ENCODE results near the gene MYZAP. TPM values are rescaled to one million over a fixed set of nuclear protein-coding genes. Genes with fewer than 3 reads are reported as not detected.

MYZAP gene
- total RNA-seq, 1 experiment from 2014 or later = 6.5 TPM

DNA sequence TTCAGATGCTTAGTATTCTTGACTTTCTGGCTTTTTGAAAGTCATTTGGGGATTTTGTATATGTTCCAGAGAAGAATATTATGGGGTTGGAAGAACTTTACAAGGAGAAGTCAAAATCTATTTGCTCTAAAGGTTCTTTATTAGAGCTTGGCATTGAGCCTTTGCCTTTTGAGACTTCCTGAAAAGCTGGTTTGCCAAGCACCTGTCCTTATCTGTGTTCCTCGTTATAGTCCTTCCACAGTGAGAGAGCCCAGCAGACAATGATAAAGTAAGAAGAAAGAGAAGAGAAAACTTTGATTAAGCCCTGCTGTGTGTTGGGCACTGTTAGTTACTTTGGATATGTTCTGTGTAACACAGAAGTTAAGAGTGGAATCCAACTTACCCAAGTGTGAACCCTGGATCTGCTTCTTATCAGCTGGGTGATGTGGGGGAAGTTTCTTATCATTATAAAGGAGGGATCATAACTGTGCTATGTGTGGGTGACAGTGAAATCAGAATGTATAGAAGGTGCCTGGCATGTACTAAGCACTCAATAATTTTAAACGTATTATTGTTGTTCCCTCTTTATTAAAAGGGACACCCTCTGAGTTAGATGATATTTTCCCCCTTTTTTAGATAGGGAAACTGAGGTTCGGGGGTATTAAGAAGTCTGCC lies 70.5 kb downstream of the MYZAP start:
- peak; percentile 77 for DNase-seq (ENCODE audit: low spot score)

DNA sequence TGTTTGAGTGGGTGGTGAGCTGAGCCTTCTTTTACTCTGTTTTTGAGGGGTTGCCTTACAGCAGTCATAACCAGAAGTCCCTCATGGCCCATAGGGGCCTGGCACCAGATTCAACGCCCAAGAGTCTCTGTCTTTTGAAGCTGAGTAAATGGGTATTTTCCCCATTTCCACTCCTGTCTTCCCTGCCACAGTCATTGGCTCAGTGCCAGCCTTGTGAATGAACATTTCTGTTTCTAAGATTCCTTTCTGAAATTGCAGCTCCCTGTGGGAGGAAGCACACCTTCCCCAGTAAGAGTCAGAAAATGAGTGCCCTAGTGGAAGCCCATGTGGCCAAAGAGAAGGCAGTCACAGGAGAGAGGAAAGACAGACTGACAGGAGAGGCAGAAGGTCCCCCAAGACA lies 71.1 kb downstream of the MYZAP start:
- DNase-seq (ENCODE audit: low spot score) = peak; percentile 12

DNA sequence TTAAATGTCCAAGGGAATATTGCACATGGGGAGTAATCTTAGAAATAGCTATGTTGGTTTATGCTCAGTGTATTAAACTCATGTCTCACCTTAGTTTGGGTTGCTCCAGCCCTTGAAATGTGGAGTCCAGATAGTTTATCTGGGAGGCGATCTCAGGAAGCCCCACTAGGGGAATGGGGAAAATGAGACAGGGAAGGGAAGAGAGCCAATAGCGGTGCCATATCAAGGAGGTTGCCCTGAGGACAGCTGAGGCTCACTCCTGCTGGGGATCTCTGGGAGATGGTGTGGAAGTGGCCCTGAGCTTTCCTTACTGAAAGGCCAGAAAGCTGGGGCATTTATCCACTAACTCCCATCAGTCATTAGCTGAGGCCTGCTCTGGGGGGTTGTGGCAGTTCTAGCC lies 71.6 kb downstream of the MYZAP start:
- DNase-seq (ENCODE audit: low spot score) = no peak

DNA sequence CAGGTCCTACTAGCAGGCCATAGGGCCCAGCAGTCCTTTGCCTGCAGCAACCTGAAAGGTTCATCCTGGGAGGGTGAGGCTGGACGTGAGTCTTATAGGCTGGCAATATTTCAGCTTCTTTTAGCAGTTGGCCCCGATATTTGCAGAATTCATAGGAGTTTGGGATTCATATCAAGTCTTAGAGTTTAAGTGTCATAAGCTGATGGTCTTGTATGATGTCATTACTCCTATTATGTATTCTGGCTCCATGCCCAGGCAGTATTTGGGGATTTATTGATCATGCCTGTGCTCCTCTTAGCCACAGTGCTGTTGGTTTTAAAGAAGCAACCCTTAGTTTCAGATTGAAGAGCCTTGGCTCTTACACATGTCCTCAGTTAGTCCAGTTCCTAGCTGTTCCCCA lies 73.5 kb downstream of the MYZAP start:
- DNase-seq (ENCODE audit: low spot score) = no peak

DNA sequence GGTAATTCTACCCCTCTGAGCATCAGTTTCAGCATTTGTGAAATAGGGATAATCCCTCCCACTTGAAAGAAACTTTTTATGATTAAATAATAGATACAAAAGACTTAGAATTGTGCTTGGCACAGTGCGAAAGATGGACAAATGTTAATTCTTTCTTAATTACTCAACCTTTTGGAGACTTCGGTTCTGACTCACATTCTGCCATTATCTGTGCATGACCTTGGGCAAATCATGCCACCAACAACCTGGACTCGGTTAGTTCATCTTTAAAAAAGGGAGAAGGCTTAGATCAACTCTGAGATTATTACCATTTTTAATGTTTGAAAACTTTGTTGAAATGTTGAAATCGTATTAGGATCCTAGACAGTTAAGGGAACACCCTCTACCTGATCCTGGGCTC lies 74.2 kb downstream of the MYZAP start:
- no peak for DNase-seq (ENCODE audit: low spot score)

DNA sequence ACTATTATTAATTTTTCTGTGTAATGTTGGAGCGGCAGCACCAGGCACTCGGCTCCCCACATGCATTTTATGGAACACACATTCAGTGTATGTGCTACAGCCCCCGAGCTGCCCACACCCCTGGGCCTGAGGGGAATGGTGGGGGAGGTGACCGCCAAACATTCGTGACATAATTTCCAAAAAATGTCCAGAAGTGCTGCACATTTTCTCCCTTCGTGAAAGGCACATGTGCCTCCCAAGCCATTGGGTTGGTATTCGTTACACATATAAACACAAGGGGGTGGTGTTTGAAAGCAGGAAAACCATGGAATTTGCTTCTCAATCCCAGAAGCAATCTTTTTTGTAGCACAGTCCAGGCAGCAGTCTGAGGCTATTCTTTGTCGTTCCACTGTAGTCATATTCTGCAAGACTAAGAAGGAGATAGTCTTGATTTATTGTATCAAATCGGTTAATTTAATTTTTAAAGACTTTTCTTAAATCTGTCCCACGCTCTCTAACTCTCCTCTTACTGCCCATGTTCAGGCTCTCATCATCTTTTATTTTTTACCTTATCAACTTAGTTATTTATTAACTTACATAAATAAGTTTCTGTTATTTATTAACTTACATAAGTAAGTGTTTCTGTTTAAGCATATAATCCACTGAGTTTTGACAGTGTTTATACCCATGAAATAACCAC lies 75.6 kb downstream of the MYZAP start:
- peak; percentile 79 for DNase-seq (ENCODE audit: low spot score)

DNA sequence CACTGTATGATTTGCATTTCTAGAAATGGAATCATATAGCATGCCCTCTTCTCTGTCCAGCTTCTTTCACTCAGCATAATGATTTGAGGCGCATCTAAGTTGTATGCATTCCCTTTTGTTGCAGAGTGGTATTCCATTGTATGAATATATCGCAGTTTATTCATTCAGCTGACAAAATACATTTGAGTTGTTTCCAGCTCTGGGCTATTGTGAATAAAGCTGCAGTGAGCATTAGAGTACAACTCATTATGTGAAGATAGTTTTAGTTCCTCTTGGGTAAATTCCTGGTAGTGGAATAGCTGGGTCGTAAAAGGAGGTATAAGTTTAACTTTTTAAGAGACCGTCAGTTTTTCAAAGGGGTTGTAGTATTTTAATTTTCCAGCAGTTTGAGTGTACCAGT lies 76.3 kb downstream of the MYZAP start:
- DNase-seq (ENCODE audit: low spot score) = no peak

DNA sequence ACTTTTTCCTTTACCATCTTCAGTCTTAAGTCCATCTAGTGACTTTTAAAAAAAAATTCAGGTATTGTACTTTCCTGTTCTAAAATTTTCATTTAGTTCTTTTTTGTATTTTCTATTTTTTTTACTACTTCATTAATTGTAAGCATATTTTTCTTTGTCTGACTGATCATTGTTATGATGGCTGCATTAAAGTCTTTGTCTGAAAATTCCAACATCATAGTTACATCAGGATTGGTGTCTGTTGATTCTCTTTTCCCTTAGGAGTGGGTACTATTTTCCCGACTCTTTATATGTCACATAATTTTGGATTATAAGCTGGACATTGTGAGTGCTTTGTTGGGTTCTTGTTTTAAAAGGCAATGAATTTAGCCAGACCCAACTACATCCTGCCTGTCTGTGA lies 79.9 kb downstream of the MYZAP start:
- DNase-seq (ENCODE audit: low spot score) = no peak

DNA sequence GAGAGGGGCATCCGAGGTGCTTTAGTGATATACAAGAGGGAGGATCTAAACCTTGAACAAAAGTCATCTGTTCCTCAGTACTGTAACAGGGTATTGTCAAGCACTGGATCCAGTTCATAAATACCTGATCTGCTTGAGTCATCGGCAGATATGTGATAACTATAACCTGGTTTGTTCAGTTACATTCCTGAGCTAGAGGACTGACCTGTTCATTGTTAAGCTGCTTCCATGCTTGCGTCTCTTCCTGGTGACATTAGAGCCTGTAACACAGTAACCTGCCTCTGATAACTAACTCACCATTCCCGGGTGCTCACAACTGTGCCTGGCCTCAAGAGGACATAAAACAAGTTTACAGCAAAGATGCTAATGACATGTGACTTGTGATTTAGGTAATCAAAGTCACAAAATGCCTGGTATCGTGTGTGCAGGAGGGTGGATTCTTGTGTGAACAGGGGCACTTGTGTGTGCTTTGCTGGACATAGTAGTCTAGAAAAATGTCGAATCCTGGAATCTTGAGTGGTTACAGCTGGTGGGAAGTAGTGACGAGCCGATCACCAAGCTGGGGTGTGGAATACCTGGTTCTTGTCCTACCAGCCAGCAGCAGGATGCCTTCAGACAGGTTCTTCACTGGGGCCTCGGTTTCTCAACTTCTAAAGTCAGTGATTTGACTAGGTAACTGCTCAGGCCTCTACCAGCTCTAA lies 83.9 kb downstream of the MYZAP start:
- DNase-seq (ENCODE audit: low spot score) = peak; percentile 82

DNA sequence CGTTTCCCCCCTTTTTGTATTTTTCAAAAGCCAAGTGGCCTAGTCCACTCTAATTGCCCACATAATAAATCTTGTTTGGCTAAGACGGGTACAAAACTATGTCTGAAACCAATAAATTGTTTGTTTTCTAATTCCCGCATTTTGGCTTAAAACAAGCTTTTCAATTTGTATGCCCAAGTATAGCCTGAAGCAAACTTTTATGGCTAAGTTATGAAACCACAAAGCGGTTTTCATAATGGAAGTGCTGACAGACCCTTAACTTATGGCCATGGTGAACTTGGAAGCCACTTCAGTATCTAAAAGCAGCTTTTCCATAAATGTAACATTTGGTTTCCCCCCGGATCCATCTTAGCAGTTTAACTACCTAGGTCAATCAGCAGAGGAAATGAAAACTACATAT lies 84.9 kb downstream of the MYZAP start:
- DNase-seq (ENCODE audit: low spot score) = no peak

DNA sequence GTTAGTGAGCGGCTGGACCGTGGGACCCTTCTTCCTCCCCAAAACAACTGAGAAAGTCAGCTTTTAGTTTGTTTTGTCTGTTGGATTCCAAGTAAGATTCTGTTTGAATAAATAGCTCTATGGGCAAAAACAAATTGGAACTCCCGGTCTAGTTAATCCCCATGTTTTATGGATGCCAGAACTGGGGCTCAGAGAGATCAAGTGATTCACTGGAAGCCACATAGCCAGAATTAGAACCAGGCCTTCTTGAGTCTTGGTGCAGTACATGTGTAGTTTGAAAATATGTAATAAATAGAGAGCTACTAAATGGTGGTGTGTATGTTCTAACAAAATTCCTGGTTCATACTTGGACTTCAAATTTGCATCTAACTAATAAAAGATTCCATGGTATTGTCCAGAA lies 85.5 kb downstream of the MYZAP start:
- no peak for DNase-seq (ENCODE audit: low spot score)

DNA sequence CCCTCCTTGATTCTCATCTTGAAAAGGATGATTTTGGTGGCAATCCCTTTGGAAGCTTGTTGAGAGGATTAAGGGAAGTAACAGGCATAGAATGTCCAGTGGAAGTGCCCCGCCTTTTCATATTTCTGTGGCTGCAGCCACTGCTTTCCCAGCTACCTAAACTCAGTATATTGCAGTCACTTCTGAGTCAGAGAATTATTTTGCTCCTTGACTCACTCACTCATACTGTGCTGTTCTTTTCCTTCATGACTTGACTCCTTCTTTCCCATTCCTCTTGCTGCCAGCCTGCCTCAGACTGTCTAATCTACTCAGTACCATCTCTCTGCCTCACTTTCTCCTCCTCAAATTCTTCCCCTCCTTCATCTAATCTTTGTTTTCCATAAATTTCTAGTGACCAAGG lies 88.3 kb downstream of the MYZAP start:
- no peak for DNase-seq (ENCODE audit: low spot score)

DNA sequence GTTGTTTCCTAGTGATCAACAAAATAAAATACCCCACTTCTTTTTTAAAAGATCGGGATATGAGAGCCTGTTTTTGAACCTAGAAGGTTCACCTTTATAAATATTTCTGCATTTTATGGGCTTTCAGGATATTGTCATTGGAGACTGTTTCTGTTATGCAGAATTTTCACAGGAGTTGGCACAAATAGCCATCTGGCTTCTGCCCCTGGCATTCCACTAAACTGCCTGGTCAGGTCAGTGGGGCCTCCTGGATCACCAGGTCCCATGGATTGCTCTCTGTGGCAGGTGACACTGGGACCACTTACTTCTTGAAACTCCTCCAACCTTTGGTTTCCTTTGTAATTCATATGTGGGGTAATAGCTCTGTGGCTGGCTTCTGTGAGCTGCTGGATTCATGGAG lies 89.3 kb downstream of the MYZAP start:
- DNase-seq (ENCODE audit: low spot score) = no peak

DNA sequence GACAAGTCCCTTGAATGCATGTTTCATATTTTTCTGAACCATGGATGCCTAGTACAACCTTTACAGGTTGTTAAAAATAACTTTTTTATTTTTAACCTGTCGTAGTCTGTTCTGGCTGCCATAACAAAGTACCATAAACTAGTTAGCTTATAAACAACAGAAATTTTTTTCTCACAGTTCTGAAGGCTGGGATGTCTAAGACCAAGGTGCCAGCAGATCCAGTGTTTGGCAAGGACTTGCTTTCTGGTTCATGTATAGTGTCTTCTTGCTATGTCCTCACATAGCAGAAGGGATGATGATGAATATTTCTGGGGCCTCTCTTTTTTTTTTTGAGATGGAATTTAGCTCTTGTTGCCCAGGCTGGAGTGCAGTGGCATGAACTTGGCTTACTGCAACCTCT lies 91.8 kb downstream of the MYZAP start:
- no peak for DNase-seq (ENCODE audit: low spot score)

DNA sequence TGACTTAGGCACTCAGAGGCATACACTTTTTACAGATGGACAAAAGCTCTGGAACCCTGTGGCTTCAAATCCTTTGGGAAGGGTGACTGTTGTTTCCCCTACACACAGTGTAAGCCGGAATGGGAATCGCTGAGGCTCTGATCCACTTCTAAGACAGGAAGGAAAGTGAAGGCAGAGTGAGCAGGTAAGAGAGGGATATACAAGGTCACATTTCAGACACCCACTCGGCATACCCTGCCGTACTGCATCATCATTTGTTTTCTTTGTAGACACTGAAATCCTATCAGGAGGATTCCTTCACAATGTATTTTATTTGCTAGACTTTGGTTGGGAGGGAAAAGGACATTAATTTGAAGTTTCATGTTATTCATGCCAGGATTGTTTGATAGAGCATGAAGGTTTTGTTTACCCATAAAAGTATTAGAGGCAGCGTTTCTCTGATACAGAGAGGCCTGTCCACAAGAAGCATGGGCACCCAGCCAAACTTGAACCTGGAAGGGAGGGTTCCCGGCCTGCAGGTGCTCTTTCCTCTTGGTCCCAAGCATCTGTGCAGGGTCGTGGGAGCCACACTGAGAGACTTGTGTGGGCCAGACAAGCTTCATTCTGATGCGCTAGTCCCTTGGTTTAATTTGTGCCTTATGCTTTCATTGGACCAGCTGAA lies 92.9 kb downstream of the MYZAP start:
- no peak for DNase-seq (ENCODE audit: low spot score)

DNA sequence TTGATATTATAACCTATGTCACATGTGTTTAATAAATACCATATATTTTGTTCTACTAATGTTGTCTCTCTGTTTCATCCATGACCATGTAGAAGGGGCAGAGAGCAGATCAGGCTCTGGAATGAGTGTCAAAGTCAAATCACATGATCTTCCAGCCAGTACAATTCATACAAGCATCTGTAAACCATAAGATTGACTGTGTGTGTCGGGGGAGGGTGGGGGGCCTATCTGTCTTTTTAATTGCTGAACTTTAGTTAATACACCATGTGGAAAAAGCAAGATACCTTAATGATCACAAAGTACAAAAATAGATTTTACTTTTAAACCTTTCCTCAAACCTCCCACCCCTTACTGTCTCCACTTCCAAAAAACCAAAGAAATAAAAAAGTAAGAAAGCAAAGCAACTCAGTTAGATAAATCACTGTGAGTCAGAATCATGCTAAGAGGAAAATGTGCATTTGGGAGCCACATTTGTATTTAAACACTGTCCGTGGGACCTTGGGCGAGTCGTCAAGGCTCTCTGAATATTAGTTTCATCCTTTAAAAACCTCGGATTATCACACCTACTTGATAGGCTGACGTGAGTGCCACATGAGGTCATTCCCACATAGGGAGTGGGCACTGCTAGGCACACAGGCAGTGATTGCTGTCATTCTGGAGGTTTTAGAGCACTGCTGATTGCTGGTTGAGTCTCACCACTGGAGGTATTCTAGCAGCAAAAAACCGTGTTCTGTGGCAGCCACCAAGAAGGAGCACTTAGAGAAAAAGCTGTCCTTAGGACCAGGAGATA lies 93.8 kb downstream of the MYZAP start:
- no peak for DNase-seq (ENCODE audit: low spot score)

DNA sequence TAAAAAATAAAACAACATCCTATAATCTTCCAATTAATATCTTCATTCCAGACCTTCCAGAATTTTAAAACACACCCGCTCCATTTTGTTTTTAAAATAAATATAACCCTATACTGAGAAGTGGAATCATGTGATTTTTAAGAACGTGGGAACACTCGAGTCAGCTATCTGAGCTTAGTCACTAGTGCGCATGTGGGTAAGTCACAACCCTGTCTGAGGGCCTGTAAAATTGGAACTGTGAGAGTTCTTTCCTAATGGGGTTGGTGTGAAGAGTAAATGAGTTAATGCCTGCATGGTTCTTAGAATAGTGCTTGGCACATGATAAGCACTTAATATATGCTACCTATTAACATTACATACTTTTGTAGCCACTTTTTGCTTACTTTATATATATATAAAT lies 95.0 kb downstream of the MYZAP start:
- no peak for DNase-seq (ENCODE audit: low spot score)

DNA sequence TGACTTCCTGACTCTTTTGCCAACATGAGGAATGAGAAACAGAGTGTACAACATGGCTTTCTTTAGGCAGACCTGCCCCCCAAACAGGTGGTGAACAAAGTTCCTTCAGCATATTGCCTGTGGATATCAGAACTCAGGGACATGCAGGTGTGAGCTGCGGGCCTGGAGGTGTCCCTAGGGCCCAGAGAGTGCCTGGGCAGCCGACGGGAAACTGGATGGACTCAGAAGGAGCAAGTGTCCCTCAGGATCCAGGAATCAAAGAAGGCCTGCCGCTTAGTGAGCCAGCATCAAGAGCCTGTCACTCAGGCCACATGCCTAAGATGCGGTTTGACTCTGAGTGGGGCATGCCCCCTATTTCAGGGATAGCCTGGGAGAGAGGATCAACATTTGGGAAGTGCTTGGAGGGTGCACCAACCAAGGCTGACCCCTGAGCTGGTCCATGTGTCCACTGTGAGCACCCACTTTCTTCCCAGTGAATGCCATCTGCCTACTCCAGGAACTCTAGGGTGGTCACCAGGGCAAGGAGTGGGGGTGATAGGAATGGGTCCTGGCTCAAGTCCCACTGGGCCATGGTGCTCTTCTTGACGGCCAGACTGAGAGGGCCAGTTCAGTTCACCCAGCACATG lies 98.8 kb downstream of the MYZAP start:
- no peak for DNase-seq (ENCODE audit: low spot score)

DNA sequence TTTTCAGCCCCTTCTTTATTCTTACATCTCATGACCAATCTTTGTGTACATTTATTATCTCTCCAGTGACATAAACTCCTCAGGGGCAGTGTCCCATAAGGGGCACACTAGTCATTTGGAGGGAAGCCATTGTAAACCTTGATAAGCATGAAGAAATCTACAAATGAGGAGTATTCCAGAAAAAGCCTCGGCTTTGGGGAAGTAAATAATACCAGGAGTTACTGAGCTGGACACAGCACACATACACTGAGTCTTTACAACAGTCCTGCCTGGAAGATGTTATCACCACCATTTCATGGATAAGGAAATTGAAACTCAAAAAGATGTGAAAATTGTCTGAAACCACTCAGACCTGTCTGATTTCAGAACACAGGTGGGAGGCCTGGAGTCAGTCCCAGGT lies 99.4 kb downstream of the MYZAP start:
- no peak for DNase-seq (ENCODE audit: low spot score)

DNA sequence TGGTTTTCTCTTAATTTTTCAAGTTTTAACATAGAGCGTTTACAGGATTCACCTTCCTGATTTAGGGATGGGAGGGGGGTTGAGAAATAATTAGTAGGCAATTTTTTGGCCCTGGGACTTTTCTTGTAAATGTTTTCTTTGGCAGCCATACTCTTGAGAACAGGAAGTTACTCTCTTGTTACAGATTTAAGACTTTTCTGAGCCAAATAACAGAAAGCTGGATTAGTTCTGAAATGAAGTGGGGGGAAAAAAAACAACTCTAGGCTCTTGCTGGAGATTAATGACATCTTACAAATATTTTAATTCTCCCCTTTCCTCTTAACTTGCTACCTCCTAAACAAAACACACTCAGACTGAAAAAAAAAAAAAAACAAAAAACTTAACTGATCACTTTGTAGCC lies 101.0 kb downstream of the MYZAP start:
- no peak for DNase-seq (ENCODE audit: low spot score)

DNA sequence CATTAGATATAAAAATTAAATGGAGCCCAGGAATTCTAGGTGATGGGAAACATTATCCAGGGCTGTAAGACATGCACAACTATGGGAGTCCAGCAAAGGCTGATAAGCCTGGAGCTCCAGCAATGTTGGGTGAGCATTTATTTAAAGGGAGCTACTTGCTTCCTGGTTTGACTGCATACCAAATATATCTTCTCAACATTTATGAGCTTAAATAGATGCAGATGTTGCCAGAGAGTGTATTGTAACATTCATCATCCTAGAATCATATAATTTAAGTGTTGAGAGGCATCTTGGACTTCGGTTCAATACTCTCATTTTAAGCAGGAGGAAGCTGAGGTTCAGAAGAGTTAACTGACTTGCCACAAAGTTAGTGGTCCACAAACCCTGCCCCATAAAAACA lies 102.6 kb downstream of the MYZAP start:
- no peak for DNase-seq (ENCODE audit: low spot score)

Data from HT-29 (cell line).